Embryonic facial prominence (tissue), 1 donor: ENCODE measurements around the gene CRPPA.

Experiments used
- DNase-seq: peaks from one replicate; pipeline ENCODE4 v3.0.0-alpha.2; 2016; ENCODE audit errors: extremely low spot score

The CRPPA gene

DNA sequence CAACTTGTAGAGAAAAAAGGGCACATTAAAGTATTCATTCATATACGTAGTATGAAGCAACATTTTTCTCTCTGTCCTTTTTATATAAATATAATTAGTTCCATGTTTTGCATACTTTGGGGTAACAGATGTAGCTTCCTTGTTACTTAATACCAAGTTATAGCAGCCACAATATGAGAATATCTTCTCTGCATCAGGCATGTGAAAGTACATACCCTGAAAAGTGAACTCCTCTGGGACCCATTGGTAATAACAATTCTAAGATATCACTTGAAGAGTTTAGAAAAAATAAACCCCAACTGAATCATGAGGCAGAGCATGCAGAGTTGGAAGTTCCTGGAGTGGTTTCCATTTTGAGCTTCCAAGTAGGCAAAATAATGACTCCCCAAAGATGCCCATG, 2.4 kb upstream of the CRPPA start:
- DNase-seq = no peak

- no peak for DNase-seq
These were observed 1.6 kb upstream of the CRPPA start for GRCh38 chr7:16422917-16423316.

- no peak for DNase-seq
These were observed 731 bp upstream of the CRPPA start for GRCh38 chr7:16422103-16422435.

DNA sequence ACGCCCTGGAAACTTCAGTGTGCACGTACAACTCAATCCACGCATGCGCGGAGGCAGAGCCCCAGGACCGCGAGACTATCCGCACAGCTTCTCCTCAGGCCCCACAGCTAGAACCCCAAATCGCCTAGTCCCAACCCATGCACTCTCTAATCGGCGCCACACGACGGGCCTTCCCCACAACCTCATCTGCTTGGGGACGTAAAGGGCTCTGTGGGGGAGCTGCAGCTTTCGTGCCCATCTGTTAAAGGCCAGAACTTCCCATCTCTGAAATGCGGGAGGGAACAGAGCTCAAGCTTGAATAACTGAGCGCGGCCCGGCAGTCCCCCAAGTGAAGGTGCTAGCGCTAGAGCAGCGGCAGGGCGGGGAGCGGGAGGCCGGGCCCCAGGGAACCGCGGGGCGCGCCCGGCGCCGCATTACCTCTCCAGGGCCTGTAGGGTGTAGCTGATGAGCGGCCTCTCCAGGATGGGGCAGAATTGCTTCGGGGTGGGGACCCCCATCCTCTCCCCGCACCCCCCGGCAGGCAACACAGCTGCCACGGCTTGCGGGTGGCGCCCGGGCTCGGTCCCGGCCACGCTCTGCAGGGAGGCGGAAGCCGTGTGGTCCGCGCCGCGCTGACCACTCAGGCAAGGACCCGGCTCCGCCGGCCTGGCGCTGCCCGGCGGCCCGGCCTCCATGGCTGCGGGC, 547 bp downstream of the CRPPA start:
- DNase-seq = peak; percentile 88

DNA sequence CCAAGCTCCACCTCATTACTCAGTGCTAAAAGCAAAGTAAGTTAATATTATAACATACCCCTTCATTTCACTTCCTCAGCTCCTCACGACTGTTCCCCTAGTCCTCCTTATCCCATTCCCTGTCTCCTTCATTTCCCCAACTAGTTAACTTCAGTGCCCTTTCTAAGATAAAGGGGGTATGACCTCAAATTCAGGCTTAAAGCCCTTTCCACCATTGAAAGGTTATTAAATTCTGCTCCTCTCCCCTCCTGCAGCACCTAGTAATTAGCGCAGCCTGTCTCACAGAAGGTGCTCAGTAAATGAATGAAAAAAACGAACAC, 1.0 kb downstream of the CRPPA start:
- DNase-seq = no peak

GRCh38 chr7:16419859-16420258, 1.5 kb downstream of the CRPPA start:
- no peak for DNase-seq

DNA sequence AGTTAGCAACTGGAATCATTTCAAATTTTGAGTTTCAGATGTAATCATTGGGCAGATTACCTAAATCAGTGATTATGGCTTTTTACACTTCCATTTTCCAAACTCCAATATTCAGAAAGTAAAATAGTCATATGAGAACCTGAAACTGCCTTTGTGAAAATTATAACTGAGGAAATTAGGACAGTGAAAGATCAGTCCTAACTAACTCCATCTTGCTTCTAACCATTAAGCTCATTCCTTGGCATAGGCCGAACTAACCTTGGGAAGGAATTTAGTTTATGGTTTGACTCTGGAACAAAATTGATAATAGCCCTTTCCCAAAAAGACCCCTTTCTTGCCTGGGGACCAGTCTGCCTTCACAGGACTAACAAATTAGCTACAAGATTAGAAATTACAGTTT, 2.2 kb downstream of the CRPPA start:
- DNase-seq = no peak

- DNase-seq = no peak
These were observed 3.4 kb downstream of the CRPPA start for GRCh38 chr7:16417906-16418305.

- no peak for DNase-seq
These were observed 4.8 kb downstream of the CRPPA start for GRCh38 chr7:16416289-16417282.

- DNase-seq = no peak
These were observed 8.8 kb downstream of the CRPPA start for GRCh38 chr7:16412274-16413254.

DNA sequence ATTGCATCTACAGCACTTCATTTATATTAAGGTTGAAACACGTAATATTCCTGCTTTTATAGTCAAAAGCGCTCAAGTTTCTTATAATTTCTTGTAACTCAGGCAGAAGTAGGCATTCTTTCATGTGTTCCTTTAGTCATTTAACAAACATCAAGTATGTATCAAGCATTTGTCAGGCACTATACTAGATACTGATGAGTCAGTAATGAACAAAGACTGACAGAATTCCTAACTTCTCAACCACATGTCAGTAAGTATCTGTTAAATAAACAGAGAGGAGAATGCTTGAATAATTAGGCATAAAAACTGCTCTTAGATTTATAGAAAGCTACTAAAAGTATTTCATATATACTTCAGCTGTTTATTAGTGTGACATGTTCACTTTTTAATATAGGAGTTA, 9.9 kb downstream of the CRPPA start:
- DNase-seq = no peak

DNA sequence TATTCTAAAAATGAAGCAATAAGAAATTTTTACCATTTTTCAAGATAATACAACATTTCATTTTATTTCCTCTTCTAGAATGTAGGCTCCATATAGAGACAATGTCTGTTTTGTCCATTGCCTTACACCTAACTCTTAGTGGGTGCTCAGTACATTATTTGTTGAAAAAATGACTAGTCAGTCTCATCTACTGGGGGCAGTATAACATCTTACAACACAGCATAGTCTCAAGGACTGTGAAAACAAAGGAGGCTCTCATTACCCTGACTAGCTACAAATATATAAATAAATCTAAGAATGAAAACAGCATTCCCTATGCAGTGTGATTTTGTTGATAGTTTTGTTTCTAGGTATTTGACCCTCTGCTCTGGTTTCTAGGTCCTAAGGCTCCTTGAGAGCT, 11.6 kb downstream of the CRPPA start:
- DNase-seq = no peak

GRCh38 chr7:16404636-16405035, 16.7 kb downstream of the CRPPA start:
- no peak for DNase-seq

GRCh38 chr7:16403475-16403874, 17.9 kb downstream of the CRPPA start:
- DNase-seq = no peak

DNA sequence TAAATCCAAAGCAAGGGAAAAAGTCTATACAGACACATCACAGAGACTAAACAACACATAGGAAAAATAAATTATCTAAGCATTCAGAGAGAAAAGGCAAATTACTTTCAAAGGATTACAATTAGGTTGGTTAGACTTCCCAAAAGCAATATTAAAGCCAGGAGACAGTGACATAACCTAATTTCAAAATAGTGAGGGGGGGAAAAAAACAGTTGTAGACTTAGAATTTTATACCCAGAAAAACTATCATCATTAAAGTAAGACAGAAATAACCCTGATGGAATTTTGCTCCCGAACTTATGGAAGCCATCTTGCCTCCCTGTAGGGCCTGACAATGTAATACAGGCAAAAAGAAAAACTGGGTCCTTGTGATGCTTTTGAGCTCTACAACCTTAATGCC, 18.4 kb downstream of the CRPPA start:
- DNase-seq = no peak

DNA sequence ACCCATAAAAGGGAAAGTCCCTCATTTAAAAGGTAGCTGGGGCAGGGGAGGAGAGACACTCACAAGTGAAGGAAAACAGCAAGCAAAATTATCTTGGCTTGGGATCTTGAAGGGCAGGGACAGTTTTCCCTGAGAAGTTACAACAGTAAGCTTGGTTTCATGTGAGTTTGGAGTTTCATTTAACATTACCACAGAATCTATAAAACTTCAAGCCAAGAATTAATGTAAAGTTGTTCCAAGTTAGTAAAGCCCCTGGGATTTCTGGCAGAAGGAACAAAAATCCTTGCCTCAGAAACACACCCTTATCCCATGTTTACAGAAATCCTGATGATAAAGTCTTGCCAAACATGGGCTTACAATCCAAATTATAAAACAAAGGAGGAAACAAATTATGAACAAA, 19.2 kb downstream of the CRPPA start:
- DNase-seq = no peak

GRCh38 chr7:16400893-16401275, 20.5 kb downstream of the CRPPA start:
- DNase-seq = no peak

- DNase-seq = no peak
These were observed 21.1 kb downstream of the CRPPA start for GRCh38 chr7:16399916-16400892.

DNA sequence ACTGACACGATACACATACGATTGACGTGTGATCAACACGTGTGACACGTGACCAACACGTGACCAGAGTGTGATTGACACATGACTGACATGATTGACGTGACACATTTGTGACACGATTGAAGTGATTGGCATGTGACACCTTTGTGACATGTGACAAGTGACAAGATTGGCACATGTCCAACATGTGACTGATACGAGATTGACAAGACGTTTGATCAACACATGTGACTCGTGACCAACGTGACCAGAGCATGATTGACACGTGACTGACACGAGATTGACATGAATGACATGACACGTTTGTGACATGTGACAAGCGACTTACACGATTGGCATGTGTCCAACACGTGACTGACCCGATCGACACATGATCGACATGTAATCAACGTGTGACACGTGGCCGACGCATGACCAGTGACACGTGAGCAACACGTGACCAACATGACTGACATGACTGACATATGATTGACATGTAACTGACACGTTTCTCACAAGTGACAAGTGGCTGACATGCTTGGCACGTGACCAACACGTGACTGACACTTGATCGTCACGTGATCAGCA, 22.0 kb downstream of the CRPPA start:
- no peak for DNase-seq

DNA sequence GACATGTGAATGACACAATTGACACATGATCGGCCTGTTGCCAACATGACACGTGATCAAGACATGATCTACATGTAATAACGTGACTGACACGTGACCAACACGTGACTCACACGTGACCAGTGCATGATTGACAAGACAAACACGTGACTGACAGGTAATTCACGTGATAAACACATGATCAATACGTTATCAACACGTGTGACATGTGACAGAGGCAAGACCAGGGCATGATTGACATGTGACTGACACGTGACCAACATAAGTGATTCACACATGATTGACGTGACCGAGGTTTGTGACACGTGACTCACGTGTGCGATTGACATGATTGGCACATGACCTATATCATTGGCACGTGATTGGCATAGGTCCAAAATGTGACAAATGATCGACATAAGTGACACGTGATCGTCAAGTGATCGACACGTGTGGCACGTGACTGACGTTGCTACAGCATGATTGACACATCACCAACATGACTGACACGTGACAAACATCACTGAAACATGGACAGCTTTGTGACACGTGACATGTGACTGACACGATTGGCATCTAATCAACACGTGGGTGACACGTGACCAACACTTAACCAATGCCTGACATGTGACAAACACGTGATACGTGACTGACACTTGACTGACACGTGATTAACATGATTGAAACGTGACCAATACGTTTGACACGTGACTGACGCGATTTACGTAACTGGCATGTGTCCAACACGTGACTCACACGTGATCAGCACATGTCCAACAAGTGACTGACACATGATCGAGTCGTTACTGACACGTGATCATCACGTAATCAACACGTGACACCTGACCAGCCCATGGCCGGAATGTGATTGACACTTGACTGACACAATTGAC, 23.0 kb downstream of the CRPPA start:
- no peak for DNase-seq
